SK-N-SH (cell line): ENCODE data around the gene JAZF1. TPM values are rescaled to one million over a fixed set of nuclear protein-coding genes. Genes with fewer than 3 reads are reported as not detected.

Source experiments
- CTCF ChIA-PET: fragments of 300-600, 350-600 bp; formaldehyde crosslinking; extraction: SDS; loops from one replicate; lab custom pipeline; 2021; lab: Yijun Ruan, JAX
- POLR2A ChIA-PET: fragments of 350-600 bp; sonication (Branson Sonifier 250); formaldehyde crosslinking; extraction: SDS; loops from one replicate; lab custom pipeline; 2020; ENCODE audit warnings: antibody characterized with exemption, inconsistent platforms; lab: Yijun Ruan, JAX
- DNase-seq: peaks from one replicate; pipeline ENCODE4 v3.0.0; 2012
- H2AFZ ChIP-seq: fragments of 200-600 bp; sonication (generic); 2 replicates; pipeline ENCODE4 v1.8.1; 2016; ENCODE audit warnings: antibody characterized with exemption, mild to moderate bottlenecking, low read depth
- H3F3A ChIP-seq: fragments of 200-600 bp; sonication (generic); replicated peaks from 2 replicates; pipeline ENCODE3; 2016; ENCODE audit warnings: antibody characterized with exemption, mild to moderate bottlenecking; ENCODE audit not compliant: insufficient read depth
- H3K27ac ChIP-seq, 2 experiments: fragments of 200-500 bp in 1 of 2; fragments of 200-600 bp in 1 of 2; sonication (Bioruptor generic) in 1 of 2; sonication (generic), shearing (Covaris generic) in 1 of 2; 2 replicates each; pipeline versions ENCODE4 v1.5.1 to v1.6.1; 2014 to 2016; ENCODE audit warnings: low read depth in 2 of 2, inconsistent platforms in 1 of 2, low read length in 1 of 2, mild to moderate bottlenecking in 1 of 2, mixed read lengths in 1 of 2
- H3K27me3 ChIP-seq: fragments of 200-600 bp; sonication (generic), shearing (Covaris generic); 2 replicates; pipeline ENCODE4 v1.6.1; 2016; ENCODE audit warnings: mixed run types; ENCODE audit not compliant: insufficient read depth
- H3K36me3 ChIP-seq, 2 experiments: fragments of 200-500 bp in 1 of 2; fragments of 200-600 bp in 1 of 2; sonication (Bioruptor generic) in 1 of 2; sonication (generic) in 1 of 2; replicated peaks in 1 of 2; 2 replicates each; pipeline versions ENCODE3 to v1.5.1; 2014 to 2016; ENCODE audit warnings: low read length in 1 of 2, mild to moderate bottlenecking in 1 of 2; ENCODE audit not compliant: insufficient read depth in 2 of 2, control insufficient read depth in 1 of 2
- H3K4me1 ChIP-seq, 2 experiments: fragments of 200-500 bp in 1 of 2; fragments of 200-600 bp in 1 of 2; sonication (Bioruptor generic) in 1 of 2; sonication (generic), shearing (Covaris generic) in 1 of 2; 2 replicates each; pipeline versions ENCODE4 v1.5.1 to v1.6.1; 2014 to 2016; ENCODE audit warnings: low read depth in 1 of 2, low read length in 1 of 2, mixed run types in 1 of 2; ENCODE audit not compliant: insufficient read depth in 2 of 2, control insufficient read depth in 1 of 2
- H3K4me2 ChIP-seq: fragments of 200-600 bp; sonication (generic), shearing (Covaris generic); 2 replicates; pipeline ENCODE4 v1.6.1; 2017; ENCODE audit warnings: mixed run types
- H3K4me3 ChIP-seq, 2 experiments: fragments of 200-500 bp in 1 of 2; fragments of 200-600 bp in 1 of 2; sonication (Bioruptor generic) in 1 of 2; sonication (generic), shearing (Covaris generic) in 1 of 2; 2 replicates each; pipeline versions ENCODE4 v1.5.1 to v1.8.1; 2014 to 2016; ENCODE audit warnings: low read depth in 2 of 2, inconsistent platforms in 1 of 2, low read length in 1 of 2, mild to moderate bottlenecking in 1 of 2, mixed read lengths in 1 of 2, moderate library complexity in 1 of 2
- H3K79me2 ChIP-seq: fragments of 200-600 bp; sonication (generic); 2 replicates; pipeline ENCODE4 v1.8.1; 2017; ENCODE audit warnings: mild to moderate bottlenecking; ENCODE audit not compliant: insufficient read depth
- H3K9ac ChIP-seq: fragments of 200-600 bp; sonication (generic); 2 replicates; pipeline ENCODE4 v1.6.1; 2017; ENCODE audit warnings: mixed run types
- H3K9me2 ChIP-seq: fragments of 200-600 bp; sonication (generic); 2 replicates; pipeline ENCODE4 v1.6.1; 2017; ENCODE audit warnings: mixed run types
- H3K9me3 ChIP-seq: fragments of 200-600 bp; sonication (generic); 2 replicates; pipeline ENCODE4 v1.6.1; 2017; ENCODE audit warnings: mixed run types, mild to moderate bottlenecking, moderate library complexity
- H4K20me1 ChIP-seq: fragments of 200-600 bp; sonication (generic); 2 replicates; pipeline ENCODE4 v1.6.1; 2017; ENCODE audit warnings: mild to moderate bottlenecking, mixed run types; ENCODE audit not compliant: insufficient read depth
- CHD2 ChIP-seq: fragments of 150-350 bp; IDR thresholded peaks from 2 replicates; pipeline ENCODE4 v1.6.1; 2018; ENCODE audit warnings: low read length; ENCODE audit not compliant: partially characterized antibody
- EZH2phosphoT487 ChIP-seq: fragments of 200-600 bp; sonication (generic); IDR thresholded peaks from 2 replicates; pipeline ENCODE4 v1.6.1; 2017; ENCODE audit warnings: low read depth, mixed run types, mild to moderate bottlenecking, antibody characterized with exemption, moderate library complexity, borderline replicate concordance
- FOSL2 ChIP-seq: IDR thresholded peaks from 2 replicates; pipeline ENCODE4 v1.4.0; 2012; ENCODE audit warnings: low read depth, mild to moderate bottlenecking, moderate library complexity, borderline replicate concordance
- FOXJ3 ChIP-seq: sonication (generic); formaldehyde crosslinking; IDR thresholded peaks from 2 replicates; pipeline ENCODE4 v1.5.1; 2020; ENCODE audit warnings: mild to moderate bottlenecking, missing genetic modification reagents
- FOXM1 ChIP-seq: IDR thresholded peaks from 2 replicates; pipeline ENCODE4 v1.4.0; 2012; ENCODE audit warnings: low read depth, mild to moderate bottlenecking
- IRF3 ChIP-seq: fragments of 150-350 bp; IDR thresholded peaks from 2 replicates; pipeline ENCODE4 v1.6.1; 2016; ENCODE audit warnings: mild to moderate bottlenecking, low read depth, low read length
- JUND ChIP-seq: IDR thresholded peaks from 2 replicates; pipeline ENCODE4 v1.4.0; 2012
- MAX ChIP-seq: IDR thresholded peaks from 2 replicates; pipeline ENCODE4 v1.4.0; 2012; ENCODE audit warnings: low read depth
- RAD21 ChIP-seq: IDR thresholded peaks from 2 replicates; pipeline ENCODE4 v1.6.1; 2012; ENCODE audit warnings: mild to moderate bottlenecking, low read length
- REST ChIP-seq: IDR thresholded peaks from 2 replicates; pipeline ENCODE4 v1.6.1; 2012; ENCODE audit warnings: mild to moderate bottlenecking, low read depth, low read length, moderate library complexity
- TAF1 ChIP-seq: IDR thresholded peaks from 2 replicates; pipeline ENCODE4 v1.6.1; 2012; ENCODE audit warnings: low read depth, mild to moderate bottlenecking, low read length, moderate library complexity, borderline replicate concordance
- TCF12 ChIP-seq: IDR thresholded peaks from 2 replicates; pipeline ENCODE4 v1.4.0; 2012
- TEAD4 ChIP-seq: IDR thresholded peaks from 2 replicates; pipeline ENCODE4 v1.4.0; 2012; ENCODE audit warnings: mild to moderate bottlenecking, borderline replicate concordance; ENCODE audit not compliant: insufficient read depth
- YY1 ChIP-seq: IDR thresholded peaks from 2 replicates; pipeline ENCODE4 v1.4.0; 2012; ENCODE audit warnings: low read depth, mild to moderate bottlenecking
- WGBS: methylation state at CpG from one replicate; pipeline ENCODE4 v1.1.6; 2017; ENCODE audit warnings: low lambda C conversion rate; 5-methylcytosine and 5-hydroxymethylcytosine counted together
- polyA plus RNA-seq, 3 experiments: library from polyadenylated mRNA; depleted of rRNA; stranded (reverse); fragments of >200 nt; gene quantifications; 2 replicates each; pipeline ENCODE4 v1.2.3, GENCODE V29; 2012
- TF ChIP-seq, protein P1 (sequence below): IDR thresholded peaks from 2 replicates; pipeline ENCODE4; 2012
- TF ChIP-seq, protein P2 (sequence below): IDR thresholded peaks from 2 replicates; pipeline ENCODE4 v1.4.0; 2012; ENCODE audit warnings: low read depth, borderline replicate concordance

JAZF1 gene
- polyA plus RNA-seq, 1 of the 3 experiments (the other 2 are of a cell fraction), result 1.7 TPM

- 40% methylated on average over 5 of the region's 5 CpGs for WGBS
- POLR2A ChIA-PET, result no interaction called here
Measured at GRCh38 chr7:27961255-27961654, 219.3 kb downstream of the JAZF1 start.

DNA sequence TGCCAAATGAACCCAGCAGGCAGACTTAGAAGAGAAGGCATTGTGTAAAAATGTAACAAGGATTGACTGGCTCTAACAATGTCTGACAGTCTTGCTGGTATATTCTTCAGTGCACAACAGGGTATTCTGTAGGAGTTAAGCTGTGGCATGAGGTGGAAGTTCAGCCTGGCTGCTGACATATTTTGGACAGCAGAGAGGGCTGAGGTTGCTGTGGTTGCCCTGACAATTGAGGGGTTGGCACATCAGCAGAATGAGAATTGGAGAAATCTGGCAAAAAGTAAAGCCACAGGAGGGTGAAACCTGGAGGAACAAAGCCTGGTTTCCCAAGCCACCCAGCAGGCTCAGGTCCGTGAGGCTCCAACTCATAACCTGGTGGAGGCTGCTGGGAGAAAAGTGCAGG, 220.2 kb downstream of the JAZF1 start:
- DNase-seq, result no peak

More at GRCh38 chr7:27961255-27961654, 219.3 kb downstream of the JAZF1 start:
- Histone ChIP-seq H3K27ac (no peak overlapping the region), H3K27me3 (no peaks in the 10 kb centered on the region), H3F3A (no peaks in the 10 kb centered on the region), H3K4me3 (no peak overlapping the region), H3K9me3 (no peaks in the 10 kb centered on the region), H3K36me3 (no peaks in the 10 kb centered on the region), H4K20me1 (no peaks in the 10 kb centered on the region), H3K4me1 (peaks cover 0 to 12% of the 10 kb centered on the region in 2 experiments; a peak in 2 of 4 replicates), H3K4me2 (no peak overlapping the region), H3K9me2 (no peaks in the 10 kb centered on the region), H3K79me2 (no peaks in the 10 kb centered on the region), H3K9ac (no peak overlapping the region), H2AFZ (no peak overlapping the region)
- no peak for TF ChIP-seq TAF1
- peak; percentile 39; the same call in 1 of the 2 replicates for TF ChIP-seq JUND
- TF ChIP-seq TEAD4, result no peak
- peak; percentile 48; the same call in 1 of the 2 replicates for TF ChIP-seq FOSL2
- TF ChIP-seq, protein P1, sequence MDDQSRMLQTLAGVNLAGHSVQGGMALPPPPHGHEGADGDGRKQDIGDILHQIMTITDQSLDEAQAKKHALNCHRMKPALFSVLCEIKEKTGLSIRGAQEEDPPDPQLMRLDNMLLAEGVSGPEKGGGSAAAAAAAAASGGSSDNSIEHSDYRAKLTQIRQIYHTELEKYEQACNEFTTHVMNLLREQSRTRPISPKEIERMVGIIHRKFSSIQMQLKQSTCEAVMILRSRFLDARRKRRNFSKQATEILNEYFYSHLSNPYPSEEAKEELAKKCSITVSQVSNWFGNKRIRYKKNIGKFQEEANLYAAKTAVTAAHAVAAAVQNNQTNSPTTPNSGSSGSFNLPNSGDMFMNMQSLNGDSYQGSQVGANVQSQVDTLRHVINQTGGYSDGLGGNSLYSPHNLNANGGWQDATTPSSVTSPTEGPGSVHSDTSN, result peak; percentile 59
- TF ChIP-seq TCF12, result peak; percentile 39; the same call in 1 of the 2 replicates
- no peak for TF ChIP-seq RAD21
- CTCF ChIA-PET, result interaction anchor here (1.2 to 1.7 kb wide), 6 partner anchors 10 to 216 kb away, joined by 3 to 6 read pairs (median 4); no protein-coding TSS in a partner anchor
- DNase-seq, result no peak

More for the DNA sequence above, 220.2 kb downstream of the JAZF1 start:
- Histone ChIP-seq H3K36me3 (no peaks in the 10 kb centered on the region), H4K20me1 (no peaks in the 10 kb centered on the region), H3K9me3 (no peaks in the 10 kb centered on the region), H2AFZ (no peak overlapping the region), H3K4me3 (no peak overlapping the region), H3K9me2 (no peaks in the 10 kb centered on the region), H3F3A (no peaks in the 10 kb centered on the region), H3K27ac (no peak overlapping the region), H3K79me2 (no peaks in the 10 kb centered on the region), H3K4me2 (no peak overlapping the region), H3K9ac (no peak overlapping the region), H3K27me3 (no peaks in the 10 kb centered on the region), H3K4me1 (peaks cover 0 to 4% of the 10 kb centered on the region in 2 experiments; a peak in 2 of 4 replicates)
- POLR2A ChIA-PET, result no interaction called here
- CTCF ChIA-PET, result interaction anchor here (1.2 to 1.7 kb wide), 5 partner anchors 10 to 215 kb away, joined by 3 to 6 read pairs (median 4); no protein-coding TSS in a partner anchor
- 81% methylated on average over 1 of the region's 1 CpG for WGBS
- TF ChIP-seq EZH2phosphoT487 (no peak), YY1 (no peak), CHD2 (no peak), FOXJ3 (CRISPR knock-in tag) (no peak), MAX (no peak), REST (no peak), IRF3 (no peak), FOXM1 (no peak), TEAD4 (no peak)
- TF ChIP-seq, protein P2, sequence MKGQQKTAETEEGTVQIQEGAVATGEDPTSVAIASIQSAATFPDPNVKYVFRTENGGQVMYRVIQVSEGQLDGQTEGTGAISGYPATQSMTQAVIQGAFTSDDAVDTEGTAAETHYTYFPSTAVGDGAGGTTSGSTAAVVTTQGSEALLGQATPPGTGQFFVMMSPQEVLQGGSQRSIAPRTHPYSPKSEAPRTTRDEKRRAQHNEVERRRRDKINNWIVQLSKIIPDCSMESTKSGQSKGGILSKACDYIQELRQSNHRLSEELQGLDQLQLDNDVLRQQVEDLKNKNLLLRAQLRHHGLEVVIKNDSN, result no peak
